NB4 (cell line): ENCODE results near the gene PCNX4.

ENCODE experiments used
- POLR2A ChIP-seq: IDR thresholded peaks from 2 replicates; pipeline ENCODE4 v1.6.1; 2011; ENCODE audit warnings: mild to moderate bottlenecking; ENCODE audit not compliant: insufficient read length; ENCODE audit errors: extremely low read depth
- TF ChIP-seq, protein P1 (sequence below): IDR thresholded peaks from one replicate; pipeline ENCODE4 v1.5.1; 2012; ENCODE audit warnings: low read depth, low read length

DNA sequence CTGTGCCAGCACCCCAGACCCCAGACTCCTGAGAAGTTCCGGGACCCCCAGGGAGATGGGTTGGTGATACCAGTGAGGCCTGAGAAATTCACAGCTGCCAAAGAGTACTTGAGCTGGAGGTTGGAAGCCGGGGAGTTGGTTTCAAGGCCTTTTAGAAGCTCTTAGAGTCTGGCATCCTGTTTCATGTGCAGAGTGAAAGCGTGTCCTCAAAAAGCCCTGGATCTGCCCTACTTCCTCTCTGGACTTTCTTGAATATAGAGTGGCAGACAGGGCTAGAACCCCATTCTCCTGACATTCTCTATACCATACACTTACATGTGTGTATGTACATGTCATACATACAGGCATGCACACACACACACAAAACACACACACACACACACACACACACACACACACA, 126.0 kb downstream of the PCNX4 start:
- TF ChIP-seq, protein P1, sequence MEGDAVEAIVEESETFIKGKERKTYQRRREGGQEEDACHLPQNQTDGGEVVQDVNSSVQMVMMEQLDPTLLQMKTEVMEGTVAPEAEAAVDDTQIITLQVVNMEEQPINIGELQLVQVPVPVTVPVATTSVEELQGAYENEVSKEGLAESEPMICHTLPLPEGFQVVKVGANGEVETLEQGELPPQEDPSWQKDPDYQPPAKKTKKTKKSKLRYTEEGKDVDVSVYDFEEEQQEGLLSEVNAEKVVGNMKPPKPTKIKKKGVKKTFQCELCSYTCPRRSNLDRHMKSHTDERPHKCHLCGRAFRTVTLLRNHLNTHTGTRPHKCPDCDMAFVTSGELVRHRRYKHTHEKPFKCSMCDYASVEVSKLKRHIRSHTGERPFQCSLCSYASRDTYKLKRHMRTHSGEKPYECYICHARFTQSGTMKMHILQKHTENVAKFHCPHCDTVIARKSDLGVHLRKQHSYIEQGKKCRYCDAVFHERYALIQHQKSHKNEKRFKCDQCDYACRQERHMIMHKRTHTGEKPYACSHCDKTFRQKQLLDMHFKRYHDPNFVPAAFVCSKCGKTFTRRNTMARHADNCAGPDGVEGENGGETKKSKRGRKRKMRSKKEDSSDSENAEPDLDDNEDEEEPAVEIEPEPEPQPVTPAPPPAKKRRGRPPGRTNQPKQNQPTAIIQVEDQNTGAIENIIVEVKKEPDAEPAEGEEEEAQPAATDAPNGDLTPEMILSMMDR: no peak
- TF ChIP-seq POLR2A: no peak
